Esophagus squamous epithelium (tissue), 4 donors: ENCODE data around the gene TSBP1.

Experiments
- POLR2A ChIP-seq, 4 donors: fragments of 450-650 bp; IDR thresholded peaks; one replicate each; pipeline ENCODE4 v1.6.1; 2017; ENCODE audit warnings: antibody characterized with exemption in 4 of 4, mild to moderate bottlenecking in 4 of 4, moderate library complexity in 3 of 4
- TF ChIP-seq, protein P1 (sequence below), 6 experiments: fragments of 450-650 bp in 4 of 6; fragments of 200-600 bp in 2 of 6; sonication (generic) in 2 of 6; IDR thresholded peaks; one replicate each; pipeline ENCODE4 v1.5.1; 2016 to 2019; ENCODE audit warnings: antibody characterized with exemption in 6 of 6, mild to moderate bottlenecking in 4 of 6, moderate library complexity in 4 of 6

DNA sequence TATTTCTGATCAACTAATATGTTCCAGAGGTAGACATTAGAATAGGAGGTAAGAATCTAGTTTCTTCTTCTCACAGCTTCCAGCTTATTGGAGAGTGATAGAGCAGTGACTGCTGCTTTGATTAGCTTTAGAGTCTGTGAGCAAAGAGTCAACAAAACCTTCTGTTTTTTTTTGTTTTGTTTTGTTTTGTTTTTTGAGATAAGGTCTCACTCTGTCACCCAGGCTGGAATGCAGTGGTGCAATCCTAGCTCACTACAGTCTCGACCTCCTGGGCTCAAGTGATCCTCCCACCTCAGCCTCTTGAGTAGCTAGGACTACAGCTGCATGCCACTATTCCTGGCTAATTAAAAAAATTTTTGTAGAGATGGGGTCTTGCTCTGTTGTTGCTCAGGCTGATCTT, 39.3 kb downstream of the TSBP1 start:
- no peak for TF ChIP-seq POLR2A (IDR thresholded peaks at IDR 0.05)
- TF ChIP-seq, protein P1, sequence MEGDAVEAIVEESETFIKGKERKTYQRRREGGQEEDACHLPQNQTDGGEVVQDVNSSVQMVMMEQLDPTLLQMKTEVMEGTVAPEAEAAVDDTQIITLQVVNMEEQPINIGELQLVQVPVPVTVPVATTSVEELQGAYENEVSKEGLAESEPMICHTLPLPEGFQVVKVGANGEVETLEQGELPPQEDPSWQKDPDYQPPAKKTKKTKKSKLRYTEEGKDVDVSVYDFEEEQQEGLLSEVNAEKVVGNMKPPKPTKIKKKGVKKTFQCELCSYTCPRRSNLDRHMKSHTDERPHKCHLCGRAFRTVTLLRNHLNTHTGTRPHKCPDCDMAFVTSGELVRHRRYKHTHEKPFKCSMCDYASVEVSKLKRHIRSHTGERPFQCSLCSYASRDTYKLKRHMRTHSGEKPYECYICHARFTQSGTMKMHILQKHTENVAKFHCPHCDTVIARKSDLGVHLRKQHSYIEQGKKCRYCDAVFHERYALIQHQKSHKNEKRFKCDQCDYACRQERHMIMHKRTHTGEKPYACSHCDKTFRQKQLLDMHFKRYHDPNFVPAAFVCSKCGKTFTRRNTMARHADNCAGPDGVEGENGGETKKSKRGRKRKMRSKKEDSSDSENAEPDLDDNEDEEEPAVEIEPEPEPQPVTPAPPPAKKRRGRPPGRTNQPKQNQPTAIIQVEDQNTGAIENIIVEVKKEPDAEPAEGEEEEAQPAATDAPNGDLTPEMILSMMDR (IDR thresholded peaks at IDR 0.05) = no peak
